GM19025 (cell line): ENCODE data around the gene NEO1.

Source experiments
- ATAC-seq: cut with Tn5 transposase; IDR thresholded peaks from one replicate; pipeline ENCODE4 v1.9.1; 2021; ENCODE audit warnings: mild to moderate bottlenecking, low read depth, moderate library complexity; ENCODE audit not compliant: unreplicated experiment

Gene NEO1, protein sequence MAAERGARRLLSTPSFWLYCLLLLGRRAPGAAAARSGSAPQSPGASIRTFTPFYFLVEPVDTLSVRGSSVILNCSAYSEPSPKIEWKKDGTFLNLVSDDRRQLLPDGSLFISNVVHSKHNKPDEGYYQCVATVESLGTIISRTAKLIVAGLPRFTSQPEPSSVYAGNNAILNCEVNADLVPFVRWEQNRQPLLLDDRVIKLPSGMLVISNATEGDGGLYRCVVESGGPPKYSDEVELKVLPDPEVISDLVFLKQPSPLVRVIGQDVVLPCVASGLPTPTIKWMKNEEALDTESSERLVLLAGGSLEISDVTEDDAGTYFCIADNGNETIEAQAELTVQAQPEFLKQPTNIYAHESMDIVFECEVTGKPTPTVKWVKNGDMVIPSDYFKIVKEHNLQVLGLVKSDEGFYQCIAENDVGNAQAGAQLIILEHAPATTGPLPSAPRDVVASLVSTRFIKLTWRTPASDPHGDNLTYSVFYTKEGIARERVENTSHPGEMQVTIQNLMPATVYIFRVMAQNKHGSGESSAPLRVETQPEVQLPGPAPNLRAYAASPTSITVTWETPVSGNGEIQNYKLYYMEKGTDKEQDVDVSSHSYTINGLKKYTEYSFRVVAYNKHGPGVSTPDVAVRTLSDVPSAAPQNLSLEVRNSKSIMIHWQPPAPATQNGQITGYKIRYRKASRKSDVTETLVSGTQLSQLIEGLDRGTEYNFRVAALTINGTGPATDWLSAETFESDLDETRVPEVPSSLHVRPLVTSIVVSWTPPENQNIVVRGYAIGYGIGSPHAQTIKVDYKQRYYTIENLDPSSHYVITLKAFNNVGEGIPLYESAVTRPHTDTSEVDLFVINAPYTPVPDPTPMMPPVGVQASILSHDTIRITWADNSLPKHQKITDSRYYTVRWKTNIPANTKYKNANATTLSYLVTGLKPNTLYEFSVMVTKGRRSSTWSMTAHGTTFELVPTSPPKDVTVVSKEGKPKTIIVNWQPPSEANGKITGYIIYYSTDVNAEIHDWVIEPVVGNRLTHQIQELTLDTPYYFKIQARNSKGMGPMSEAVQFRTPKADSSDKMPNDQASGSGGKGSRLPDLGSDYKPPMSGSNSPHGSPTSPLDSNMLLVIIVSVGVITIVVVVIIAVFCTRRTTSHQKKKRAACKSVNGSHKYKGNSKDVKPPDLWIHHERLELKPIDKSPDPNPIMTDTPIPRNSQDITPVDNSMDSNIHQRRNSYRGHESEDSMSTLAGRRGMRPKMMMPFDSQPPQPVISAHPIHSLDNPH (N-terminal part only)

DNA sequence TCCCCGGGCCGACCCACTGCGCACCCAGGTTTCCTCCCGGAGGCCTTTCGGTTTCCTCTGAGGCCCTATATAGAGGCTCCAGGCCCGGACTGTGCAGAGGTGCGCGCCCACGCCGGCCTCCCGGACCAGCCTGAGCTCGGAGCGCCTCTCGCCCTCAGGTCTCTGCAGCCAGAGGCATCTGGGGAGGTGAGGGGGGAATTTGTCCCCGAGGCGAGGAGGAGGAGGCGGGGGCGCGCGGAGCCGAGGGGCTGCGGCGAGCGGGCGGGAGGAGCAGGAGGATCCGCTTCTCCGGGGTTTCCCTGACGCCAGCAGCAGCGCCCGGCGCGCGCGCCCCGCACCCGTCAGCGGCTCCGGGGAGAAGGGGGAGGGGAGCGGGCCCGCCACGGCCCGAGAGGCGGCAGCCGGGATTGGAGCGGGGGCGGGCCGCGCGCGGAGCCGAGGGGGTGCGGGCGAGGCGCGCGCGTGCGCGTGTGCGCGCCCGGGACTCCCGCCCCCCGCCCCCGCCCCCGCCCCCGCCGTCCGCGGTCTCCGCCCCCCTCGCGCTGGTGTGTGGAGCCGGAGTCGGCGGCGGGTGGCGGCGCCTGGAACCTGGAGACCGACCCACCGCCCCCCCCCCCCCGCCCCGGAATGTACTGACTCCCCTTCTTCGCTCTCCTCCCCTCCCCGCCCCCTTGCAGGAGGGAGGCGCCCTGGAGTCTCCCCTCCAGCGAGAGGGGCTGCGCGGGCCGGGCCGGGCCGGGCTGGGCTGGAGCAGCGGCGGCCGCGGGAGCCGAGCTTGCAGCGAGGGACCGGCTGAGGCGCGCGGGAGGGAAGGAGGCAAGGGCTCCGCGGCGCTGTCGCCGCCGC is at the start of gene NEO1:
TSS of gene NEO1 (plus strand) at position 657 of the 846 bp plus-strand sequence. CDS start 213 bp downstream, outside the sequence.
- peak; percentile 51 for ATAC-seq

DNA sequence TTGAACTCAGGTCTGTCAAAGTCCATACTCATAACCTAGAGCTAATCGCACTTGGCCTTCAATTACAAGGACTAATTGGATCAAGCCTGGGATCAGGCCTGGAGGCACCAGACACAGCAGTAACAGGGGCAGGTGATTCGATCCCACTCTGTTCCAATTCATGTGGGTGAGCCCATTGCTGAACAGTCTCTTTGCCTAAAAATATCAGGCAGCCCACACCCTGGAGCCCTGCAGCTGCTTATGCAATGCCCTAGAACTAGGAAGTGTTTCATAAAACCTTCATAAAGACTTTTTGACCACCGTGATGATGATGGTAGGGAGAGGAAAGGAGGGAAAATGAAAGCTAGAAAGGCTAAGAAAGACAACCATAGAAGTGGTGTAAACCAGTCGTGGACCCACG is 47.8 kb upstream of the NEO1 start:
- ATAC-seq, result no peak

GRCh38 chr15:73005032-73005431 is 47.2 kb upstream of the NEO1 start:
- no peak for ATAC-seq

DNA sequence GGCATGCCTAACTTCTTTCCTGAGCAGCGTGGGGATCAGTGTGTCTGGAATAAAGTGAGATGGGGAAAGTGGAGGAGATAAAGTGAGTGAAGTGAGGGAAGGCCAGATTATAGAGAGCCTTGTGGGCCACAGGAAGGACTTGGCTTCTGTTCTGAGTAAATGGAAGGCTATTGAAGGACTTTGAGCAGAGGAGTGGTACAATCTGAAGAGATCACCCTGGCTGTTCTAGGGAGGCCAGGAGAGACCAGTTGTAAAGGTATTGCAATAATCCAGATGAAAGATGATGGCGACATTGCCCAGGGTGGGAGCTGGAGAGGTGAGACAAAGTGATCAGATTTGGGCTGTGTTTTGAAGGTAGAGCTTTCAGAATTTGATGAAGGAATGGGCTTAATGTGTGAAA is 46.8 kb upstream of the NEO1 start:
- no peak for ATAC-seq

DNA sequence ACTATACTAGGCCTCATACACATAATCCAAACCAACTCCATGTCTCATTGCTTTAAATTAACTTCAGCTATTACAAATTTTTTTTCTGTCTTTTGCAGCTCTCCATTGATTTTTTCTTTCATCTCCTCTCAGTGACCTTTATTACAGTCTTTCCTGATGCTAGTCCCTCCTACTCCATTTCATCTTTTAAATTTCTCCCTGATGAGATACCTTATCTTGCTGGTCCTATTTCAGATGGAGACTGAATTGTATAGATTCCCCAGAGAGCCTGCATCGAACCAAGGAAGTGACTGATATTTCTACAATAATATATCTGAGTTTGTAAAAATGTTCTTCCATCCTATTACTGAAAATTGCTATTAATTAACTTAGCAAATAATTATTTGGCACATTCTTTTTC is 45.7 kb upstream of the NEO1 start:
- ATAC-seq, result no peak

DNA sequence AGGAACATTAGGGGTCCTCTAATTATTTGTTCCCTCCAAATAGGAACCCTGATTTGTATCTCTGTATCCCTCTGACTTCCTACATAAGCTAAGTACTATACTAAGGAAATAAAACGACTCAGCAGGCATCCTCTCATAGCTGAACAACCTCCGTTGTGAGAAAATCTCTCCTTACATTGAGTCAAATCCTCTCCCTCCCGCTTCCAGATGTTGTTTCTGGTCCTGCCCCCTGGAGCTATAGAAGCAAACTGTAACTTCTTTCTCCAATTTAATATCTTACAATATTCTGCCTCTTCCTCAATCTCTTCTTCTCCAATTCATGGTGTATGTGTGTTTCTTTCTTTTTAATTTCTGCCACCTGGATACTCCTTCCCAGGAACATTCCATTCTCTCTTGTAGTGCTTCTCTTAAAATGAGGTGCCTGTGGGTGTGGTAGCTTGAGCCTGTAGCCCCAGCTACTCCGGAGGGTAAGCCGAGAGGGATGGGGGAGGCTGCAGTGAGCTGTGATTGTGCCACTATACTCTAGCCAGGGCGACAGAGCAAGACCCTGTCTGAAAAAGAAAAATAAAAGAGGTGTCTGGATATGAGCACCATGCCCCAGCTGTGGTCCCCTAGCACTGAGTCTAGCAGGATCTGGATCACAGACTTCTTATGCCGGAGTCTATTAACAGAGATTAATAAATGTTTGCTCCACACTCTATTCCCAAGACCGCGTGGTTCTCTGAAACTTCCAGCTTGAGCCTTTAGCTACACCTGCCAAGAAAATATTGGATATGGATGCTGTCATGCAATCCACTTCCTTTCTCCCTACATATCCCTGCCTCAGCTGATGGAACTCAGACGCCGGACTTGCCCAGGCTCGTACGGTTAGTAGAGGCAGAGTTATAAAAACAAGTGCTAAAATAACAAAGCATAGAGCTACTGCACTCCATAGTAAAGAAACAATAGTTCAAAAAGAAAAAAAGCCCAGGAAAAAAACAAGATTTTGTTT is 42.9 kb upstream of the NEO1 start:
- no peak for ATAC-seq

GRCh38 chr15:73010154-73011152 is 41.8 kb upstream of the NEO1 start:
- no peak for ATAC-seq

DNA sequence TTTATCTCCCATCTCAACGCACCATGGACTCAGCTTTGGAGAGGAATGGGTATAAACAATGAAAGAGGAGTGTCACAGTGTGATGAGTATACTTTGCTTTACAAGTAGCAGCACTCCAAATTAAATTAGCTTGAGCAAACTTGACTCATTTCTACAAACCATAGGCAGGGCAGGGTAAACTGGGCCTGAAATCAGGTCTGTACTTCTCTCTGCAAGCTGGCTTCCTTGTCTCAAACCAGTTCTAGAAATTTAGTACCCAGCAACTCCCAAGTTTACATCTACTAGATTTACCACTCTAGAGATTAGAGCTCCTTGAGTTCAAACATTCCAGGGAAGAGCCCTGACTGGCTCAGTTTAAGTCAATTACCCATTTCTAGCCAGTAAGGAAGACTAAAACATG is 37.4 kb upstream of the NEO1 start:
- no peak for ATAC-seq

GRCh38 chr15:73015493-73015892 is 36.8 kb upstream of the NEO1 start:
- ATAC-seq, result no peak

GRCh38 chr15:73017987-73018386 is 34.3 kb upstream of the NEO1 start:
- ATAC-seq, result no peak

GRCh38 chr15:73019154-73019553 is 33.1 kb upstream of the NEO1 start:
- ATAC-seq, result no peak

DNA sequence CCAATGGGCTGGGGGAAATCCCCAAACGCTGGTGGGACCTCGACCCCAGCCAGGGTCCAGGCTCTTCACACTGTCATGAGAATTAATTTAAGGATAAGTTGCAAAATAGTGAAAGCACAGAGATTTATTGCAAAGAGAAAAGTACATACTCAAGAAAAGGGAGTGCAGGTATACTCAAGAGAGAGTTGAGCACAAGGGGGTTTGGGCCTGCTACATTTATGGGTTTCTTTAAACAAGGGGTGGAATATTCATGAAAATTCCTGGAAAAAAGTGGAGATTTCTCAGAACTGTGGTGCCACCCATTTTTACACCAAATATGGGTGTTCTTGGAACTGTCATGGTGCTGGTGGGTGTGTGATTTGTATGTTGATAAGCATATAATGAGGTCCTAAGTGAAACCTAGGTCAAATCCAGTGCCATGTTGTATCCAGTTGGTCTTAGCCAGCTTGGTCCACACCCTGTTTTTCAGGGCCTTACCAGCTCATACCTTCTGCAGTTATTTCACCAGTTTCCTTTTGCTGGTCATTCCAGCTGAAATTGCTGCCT is 32.6 kb upstream of the NEO1 start:
- ATAC-seq, result no peak

- ATAC-seq, result no peak
Observed at GRCh38 chr15:73021139-73021621, 31.1 kb upstream of the NEO1 start.

DNA sequence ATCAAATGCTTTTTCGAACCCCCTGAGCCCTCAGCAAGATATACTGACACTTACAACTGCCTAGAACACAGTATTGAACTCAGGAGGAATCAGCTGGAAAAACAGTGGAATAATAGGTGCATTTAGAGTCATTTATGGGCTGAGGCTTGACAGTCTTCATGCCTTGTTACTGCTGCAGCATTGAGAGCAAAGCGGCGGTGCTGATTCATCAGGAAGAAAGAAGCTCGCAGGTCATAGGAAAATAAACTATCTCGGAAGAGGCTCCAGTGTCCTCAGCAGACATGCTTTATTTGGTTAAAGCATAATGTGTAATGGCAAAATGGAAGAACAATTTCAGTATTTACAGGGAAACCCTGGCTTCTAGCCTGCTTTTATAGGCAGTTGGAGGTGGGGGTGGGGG is 30.1 kb upstream of the NEO1 start:
- no peak for ATAC-seq

GRCh38 chr15:73023071-73023470 is 29.2 kb upstream of the NEO1 start:
- no peak for ATAC-seq

- ATAC-seq, result no peak
Observed at GRCh38 chr15:73024168-73024567, 28.1 kb upstream of the NEO1 start.

DNA sequence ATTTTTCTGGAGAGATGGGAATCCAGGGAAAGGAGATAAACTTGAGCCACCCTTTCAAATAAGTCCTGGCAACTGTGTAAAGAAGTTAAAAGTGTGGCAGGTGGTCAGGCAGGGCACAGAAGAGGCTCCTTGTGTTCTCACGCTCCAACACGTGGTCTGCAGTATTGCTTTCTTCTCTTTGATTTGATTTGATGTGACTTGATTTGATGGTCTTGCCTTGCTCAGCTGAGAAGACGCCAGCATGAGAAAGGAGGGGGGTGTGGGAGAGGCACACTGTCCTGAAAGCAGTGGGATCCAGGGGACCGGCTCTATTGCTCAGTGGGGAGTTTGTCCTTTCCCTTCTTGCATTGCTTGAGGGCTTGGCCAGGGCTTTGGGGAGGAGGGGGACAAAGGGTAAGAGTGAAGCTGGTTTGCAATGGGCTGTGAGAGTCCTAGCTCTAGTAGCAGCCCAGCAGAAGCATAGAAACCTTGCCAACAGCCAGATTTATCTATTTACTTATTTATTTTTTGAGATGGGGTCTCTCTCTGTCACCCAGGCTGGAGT is 25.7 kb upstream of the NEO1 start:
- no peak for ATAC-seq
